Retinal pigment epithelial cell (primary cell): ENCODE data around the gene BIN1.

Source experiments
- DNase-seq: peaks from one replicate; pipeline ENCODE4 v3.0.0-alpha.2; 2010; ENCODE audit warnings: low read depth
- H3K4me3 ChIP-seq: 2 replicates; pipeline ENCODE4 v1.5.1; 2011; ENCODE audit warnings: mild to moderate bottlenecking, low read length, control low read depth, moderate library complexity
- CTCF ChIP-seq: conservative IDR thresholded peaks from 2 replicates; pipeline ENCODE4 v1.5.1; 2011; ENCODE audit warnings: low read depth, low read length, control low read depth, inconsistent platforms

Gene BIN1

GRCh38 chr2:127139766-127140165 lies 32.8 kb upstream of the BIN1 start:
- TF ChIP-seq CTCF = no peak
- no peak for DNase-seq
- H3K4me3 ChIP-seq = no peak overlapping the region

- H3K4me3 ChIP-seq = no peak overlapping the region
- TF ChIP-seq CTCF = no peak
- no peak for DNase-seq
Observed at GRCh38 chr2:127138281-127138680, 31.3 kb upstream of the BIN1 start.

GRCh38 chr2:127137741-127138140 lies 30.8 kb upstream of the BIN1 start:
- H3K4me3 ChIP-seq = no peak overlapping the region
- no peak for TF ChIP-seq CTCF
- no peak for DNase-seq

- no peak overlapping the region for H3K4me3 ChIP-seq
- no peak for TF ChIP-seq CTCF
- no peak for DNase-seq
Observed at GRCh38 chr2:127137225-127137624, 30.3 kb upstream of the BIN1 start.

GRCh38 chr2:127134833-127135830 lies 28.2 kb upstream of the BIN1 start:
- no peak overlapping the region for H3K4me3 ChIP-seq
- DNase-seq = no peak
- no peak for TF ChIP-seq CTCF

- no peak for DNase-seq
- TF ChIP-seq CTCF = no peak
Observed at GRCh38 chr2:127134235-127134634, 27.3 kb upstream of the BIN1 start.

GRCh38 chr2:127133793-127134192 lies 26.8 kb upstream of the BIN1 start:
- H3K4me3 ChIP-seq = no peak overlapping the region
- no peak for TF ChIP-seq CTCF
- DNase-seq = no peak

More at GRCh38 chr2:127134235-127134634, 27.3 kb upstream of the BIN1 start:
- H3K4me3 ChIP-seq = no peak overlapping the region
